Measurements from ENCODE around the gene SULT6B1.

GRCh38 chr2:37211939-37212338, 23.5 kb upstream of the SULT6B1 start:
- no peak for TF ChIP-seq CTCF (IDR thresholded peaks at IDR 0.05)
- TF ChIP-seq ZFX (IDR thresholded peaks at IDR 0.05; ENCODE audit: borderline replicate concordance), result no peak

All from 22Rv1 (cell line).